Suprapubic skin (tissue), 4 donors: ENCODE measurements around the gene ARID1B. TPM values are rescaled to one million over a fixed set of nuclear protein-coding genes. Genes with fewer than 3 reads are reported as not detected.

Experiments used
- DNase-seq, 2 donors: peaks; one replicate each; pipeline ENCODE4 v3.0.0-alpha.2; 2019; ENCODE audit warnings: low spot score in 2 of 2
- H3K27ac ChIP-seq: fragments of 200-600 bp; sonication (generic); one replicate; pipeline ENCODE4 v1.5.1; 2019
- H3K27me3 ChIP-seq: fragments of 200-600 bp; sonication (generic); one replicate; pipeline ENCODE4 v1.5.1; 2019
- H3K36me3 ChIP-seq: fragments of 200-600 bp; sonication (generic); one replicate; pipeline ENCODE4 v1.5.1; 2019
- H3K4me1 ChIP-seq: fragments of 200-600 bp; sonication (generic); one replicate; pipeline ENCODE4 v1.5.1; 2019
- H3K4me3 ChIP-seq: fragments of 200-600 bp; sonication (generic); one replicate; pipeline ENCODE4 v1.5.1; 2019; ENCODE audit warnings: mild to moderate bottlenecking
- H3K9me3 ChIP-seq: fragments of 200-600 bp; sonication (generic); one replicate; pipeline ENCODE4 v1.5.1; 2019
- EP300 ChIP-seq: sonication (generic); formaldehyde crosslinking; IDR thresholded peaks from one replicate; pipeline ENCODE4 v1.6.1; 2017; ENCODE audit warnings: antibody characterized with exemption
- POLR2A ChIP-seq, 2 donors: fragments of 450-650 bp; IDR thresholded peaks; one replicate each; pipeline ENCODE4 v1.6.1; 2017; ENCODE audit warnings: antibody characterized with exemption in 2 of 2, mild to moderate bottlenecking in 2 of 2, moderate library complexity in 2 of 2
- POLR2AphosphoS5 ChIP-seq, 3 donors: sonication (generic); formaldehyde crosslinking; IDR thresholded peaks; one replicate each; pipeline ENCODE4 v1.6.1; 2017; ENCODE audit warnings: antibody characterized with exemption in 3 of 3
- WGBS: methylation state at CpG from one replicate; pipeline ENCODE4 v1.1.5; 2018; 5-methylcytosine and 5-hydroxymethylcytosine counted together
- total RNA-seq, 4 donors: library from RNA; depleted of rRNA; stranded (reverse); fragments of >200 nt; gene quantifications; one replicate each; pipeline ENCODE4 v1.1.0, GENCODE V29; 2016
- TF ChIP-seq, protein P1 (sequence below), 2 donors: fragments of 200-600 bp in 1 of 2; fragments of 450-650 bp in 1 of 2; sonication (generic) in 1 of 2; IDR thresholded peaks; one replicate each; pipeline ENCODE4 v1.5.1; 2016 to 2019; ENCODE audit warnings: antibody characterized with exemption in 2 of 2, mild to moderate bottlenecking in 1 of 2, moderate library complexity in 1 of 2

The ARID1B gene
- total RNA-seq, 4 donors from 2014 or later, result 102 to 233 (median 129) TPM

DNA sequence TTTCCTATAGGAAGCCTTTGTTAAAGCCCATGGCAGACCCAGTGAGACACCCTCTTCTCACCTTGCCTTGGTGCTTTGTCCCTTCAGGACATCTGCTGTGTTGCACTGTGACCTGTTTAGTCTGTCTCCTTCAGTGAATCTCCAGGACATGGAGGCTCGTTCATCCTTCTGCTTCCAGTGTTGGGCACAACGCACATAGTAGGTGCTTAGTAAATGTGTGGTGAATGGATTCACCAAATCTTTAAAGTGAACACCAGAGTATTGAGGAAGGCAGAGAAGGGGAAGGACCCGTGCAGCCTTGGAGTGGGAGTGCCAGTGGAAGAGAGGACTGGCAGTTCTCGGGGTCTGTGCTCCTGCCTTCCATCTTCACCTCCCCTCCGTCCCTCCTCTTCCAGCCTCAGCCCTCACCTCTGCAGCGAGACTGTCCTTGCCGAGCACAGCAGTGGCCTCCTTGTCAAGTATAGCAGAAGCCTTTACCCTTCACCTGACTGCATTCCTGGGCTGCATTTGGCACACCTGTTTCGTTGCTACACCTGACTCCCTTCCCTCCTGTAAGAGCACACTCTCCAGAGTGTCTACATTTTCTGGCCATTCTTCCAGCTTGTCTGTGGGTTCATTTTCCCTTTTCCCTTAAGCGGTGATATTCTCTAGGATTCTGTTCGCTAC lies 49.2 kb downstream of the ARID1B start:
- Histone ChIP-seq H3K4me3 (no peak overlapping the region), H3K36me3 (peaks cover 5% of the 10 kb centered on the region), H3K27me3 (no peaks in the 10 kb centered on the region), H3K27ac (no peak overlapping the region), H3K4me1 (peaks cover 65% of the 10 kb centered on the region), H3K9me3 (no peaks in the 10 kb centered on the region)
- DNase-seq, result no peak
- WGBS, result 89% methylated on average over 10 of the region's 10 CpGs
- TF ChIP-seq POLR2A (IDR thresholded peaks at IDR 0.05) (no peak), EP300 (no peak), POLR2AphosphoS5 (IDR thresholded peaks at IDR 0.05) (no peak)
- TF ChIP-seq, protein P1, sequence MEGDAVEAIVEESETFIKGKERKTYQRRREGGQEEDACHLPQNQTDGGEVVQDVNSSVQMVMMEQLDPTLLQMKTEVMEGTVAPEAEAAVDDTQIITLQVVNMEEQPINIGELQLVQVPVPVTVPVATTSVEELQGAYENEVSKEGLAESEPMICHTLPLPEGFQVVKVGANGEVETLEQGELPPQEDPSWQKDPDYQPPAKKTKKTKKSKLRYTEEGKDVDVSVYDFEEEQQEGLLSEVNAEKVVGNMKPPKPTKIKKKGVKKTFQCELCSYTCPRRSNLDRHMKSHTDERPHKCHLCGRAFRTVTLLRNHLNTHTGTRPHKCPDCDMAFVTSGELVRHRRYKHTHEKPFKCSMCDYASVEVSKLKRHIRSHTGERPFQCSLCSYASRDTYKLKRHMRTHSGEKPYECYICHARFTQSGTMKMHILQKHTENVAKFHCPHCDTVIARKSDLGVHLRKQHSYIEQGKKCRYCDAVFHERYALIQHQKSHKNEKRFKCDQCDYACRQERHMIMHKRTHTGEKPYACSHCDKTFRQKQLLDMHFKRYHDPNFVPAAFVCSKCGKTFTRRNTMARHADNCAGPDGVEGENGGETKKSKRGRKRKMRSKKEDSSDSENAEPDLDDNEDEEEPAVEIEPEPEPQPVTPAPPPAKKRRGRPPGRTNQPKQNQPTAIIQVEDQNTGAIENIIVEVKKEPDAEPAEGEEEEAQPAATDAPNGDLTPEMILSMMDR (IDR thresholded peaks at IDR 0.05), result no peak

GRCh38 chr6:156827382-156827781 lies 50.2 kb downstream of the ARID1B start:
- no peak for DNase-seq

DNA sequence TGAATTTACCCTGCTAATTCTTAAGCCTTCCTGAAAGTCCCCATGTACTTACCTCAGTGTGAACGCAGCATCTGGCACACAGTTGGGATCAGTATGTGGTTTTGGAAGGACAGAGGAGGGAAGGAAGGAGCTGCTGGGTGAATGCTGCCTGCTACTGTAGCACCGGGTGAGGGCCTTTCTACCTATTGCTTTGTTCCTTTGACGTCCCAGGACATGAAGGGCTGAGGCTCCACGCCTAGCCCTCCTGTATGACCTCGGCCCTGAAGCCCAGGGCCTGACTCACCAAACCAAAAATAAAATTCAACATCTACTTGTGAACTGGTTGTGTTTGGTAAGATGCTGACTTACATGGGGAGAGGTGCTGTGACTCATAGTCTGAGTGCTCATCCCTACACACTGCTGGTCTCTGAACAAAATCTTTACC lies 51.1 kb downstream of the ARID1B start:
- 49% methylated on average over 5 of the region's 5 CpGs for WGBS
- no peaks in the 10 kb centered on the region for H3K27me3 ChIP-seq
- no peak overlapping the region for H3K4me3 ChIP-seq
- no peak for TF ChIP-seq POLR2A (IDR thresholded peaks at IDR 0.05)
- no peak for TF ChIP-seq EP300
- peaks cover 68% of the 10 kb centered on the region for H3K4me1 ChIP-seq
- no peak for DNase-seq
- peaks cover 5% of the 10 kb centered on the region for H3K36me3 ChIP-seq
- H3K9me3 ChIP-seq, result no peaks in the 10 kb centered on the region
- peak overlapping the region; percentile 76 for H3K27ac ChIP-seq

More at GRCh38 chr6:156827382-156827781, 50.2 kb downstream of the ARID1B start:
- Histone ChIP-seq H3K27ac (peak overlapping the region; percentile 76), H3K9me3 (no peaks in the 10 kb centered on the region), H3K36me3 (peaks cover 5% of the 10 kb centered on the region), H3K27me3 (no peaks in the 10 kb centered on the region), H3K4me3 (no peak overlapping the region), H3K4me1 (peaks cover 67% of the 10 kb centered on the region)
- TF ChIP-seq POLR2A (IDR thresholded peaks at IDR 0.05), result no peak
- TF ChIP-seq EP300, result no peak
- TF ChIP-seq, protein P1 (IDR thresholded peaks at IDR 0.05), result no peak
- WGBS, result 19% methylated on average over 4 of the region's 4 CpGs

DNA sequence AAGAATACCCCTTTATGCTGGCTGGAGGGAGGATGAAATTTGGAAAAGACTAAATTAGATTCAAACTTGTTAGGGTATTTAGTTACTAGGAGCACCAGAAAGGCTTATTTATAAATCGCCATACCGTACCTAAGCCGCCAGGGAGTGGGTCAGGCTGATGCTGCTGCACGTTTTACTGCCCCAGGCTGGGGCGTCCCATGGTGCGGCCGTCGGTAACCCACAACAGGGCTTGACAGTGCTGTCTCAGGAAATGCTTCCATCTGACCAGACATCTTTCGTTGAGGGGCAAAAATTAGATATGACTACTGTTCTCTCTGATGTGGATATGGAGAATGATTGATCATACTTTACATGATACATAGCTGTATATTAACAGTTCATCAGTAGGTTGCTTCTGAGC lies 52.9 kb downstream of the ARID1B start:
- Histone ChIP-seq H3K27me3 (no peaks in the 10 kb centered on the region), H3K36me3 (peaks cover 5% of the 10 kb centered on the region), H3K9me3 (no peaks in the 10 kb centered on the region), H3K4me1 (peaks cover 60% of the 10 kb centered on the region), H3K4me3 (no peak overlapping the region), H3K27ac (no peak overlapping the region)
- DNase-seq, result no peak
- no peak for TF ChIP-seq POLR2A (IDR thresholded peaks at IDR 0.05)
- TF ChIP-seq, protein P1 (IDR thresholded peaks at IDR 0.05), result no peak
- TF ChIP-seq POLR2AphosphoS5 (IDR thresholded peaks at IDR 0.05), result no peak
- no peak for TF ChIP-seq EP300
- WGBS, result 92% methylated on average over 8 of the region's 9 CpGs

GRCh38 chr6:156832231-156832647 lies 55.1 kb downstream of the ARID1B start:
- Histone ChIP-seq H3K27me3 (no peaks in the 10 kb centered on the region), H3K9me3 (no peaks in the 10 kb centered on the region), H3K4me3 (no peak overlapping the region), H3K36me3 (peaks cover 5% of the 10 kb centered on the region), H3K27ac (peak overlapping the region; percentile 40), H3K4me1 (peaks cover 43% of the 10 kb centered on the region)
- TF ChIP-seq EP300 (no peak), POLR2AphosphoS5 (IDR thresholded peaks at IDR 0.05) (no peak), POLR2A (IDR thresholded peaks at IDR 0.05) (no peak)
- TF ChIP-seq, protein P1 (IDR thresholded peaks at IDR 0.05), result no peak
- WGBS, result 72% methylated on average over 2 of the region's 2 CpGs
- no peak for DNase-seq

- Histone ChIP-seq H3K27me3 (no peaks in the 10 kb centered on the region), H3K36me3 (peaks cover 5% of the 10 kb centered on the region), H3K4me3 (no peak overlapping the region), H3K9me3 (no peaks in the 10 kb centered on the region), H3K27ac (no peak overlapping the region), H3K4me1 (peaks cover 39% of the 10 kb centered on the region)
- TF ChIP-seq POLR2A (IDR thresholded peaks at IDR 0.05), result no peak
- TF ChIP-seq, protein P1 (IDR thresholded peaks at IDR 0.05), result no peak
- no peak for TF ChIP-seq POLR2AphosphoS5 (IDR thresholded peaks at IDR 0.05)
- no peak for TF ChIP-seq EP300
- no peak for DNase-seq
- 61% methylated on average over 3 of the region's 3 CpGs for WGBS
Observed at GRCh38 chr6:156832669-156833068, 55.5 kb downstream of the ARID1B start.
